Measurements from ENCODE around the gene AP2B1. TPM values are rescaled to one million over a fixed set of nuclear protein-coding genes. Genes with fewer than 3 reads are reported as not detected.
"Not testable (repeated sequence)": the region's sequence is repeated elsewhere in the genome, so short reads cannot be mapped to it uniquely, and the experiment has no call there.

AP2B1 gene
- total and polyA plus RNA-seq, 7 donors = 43.2 to 86.4 (median 53.1) TPM

DNA sequence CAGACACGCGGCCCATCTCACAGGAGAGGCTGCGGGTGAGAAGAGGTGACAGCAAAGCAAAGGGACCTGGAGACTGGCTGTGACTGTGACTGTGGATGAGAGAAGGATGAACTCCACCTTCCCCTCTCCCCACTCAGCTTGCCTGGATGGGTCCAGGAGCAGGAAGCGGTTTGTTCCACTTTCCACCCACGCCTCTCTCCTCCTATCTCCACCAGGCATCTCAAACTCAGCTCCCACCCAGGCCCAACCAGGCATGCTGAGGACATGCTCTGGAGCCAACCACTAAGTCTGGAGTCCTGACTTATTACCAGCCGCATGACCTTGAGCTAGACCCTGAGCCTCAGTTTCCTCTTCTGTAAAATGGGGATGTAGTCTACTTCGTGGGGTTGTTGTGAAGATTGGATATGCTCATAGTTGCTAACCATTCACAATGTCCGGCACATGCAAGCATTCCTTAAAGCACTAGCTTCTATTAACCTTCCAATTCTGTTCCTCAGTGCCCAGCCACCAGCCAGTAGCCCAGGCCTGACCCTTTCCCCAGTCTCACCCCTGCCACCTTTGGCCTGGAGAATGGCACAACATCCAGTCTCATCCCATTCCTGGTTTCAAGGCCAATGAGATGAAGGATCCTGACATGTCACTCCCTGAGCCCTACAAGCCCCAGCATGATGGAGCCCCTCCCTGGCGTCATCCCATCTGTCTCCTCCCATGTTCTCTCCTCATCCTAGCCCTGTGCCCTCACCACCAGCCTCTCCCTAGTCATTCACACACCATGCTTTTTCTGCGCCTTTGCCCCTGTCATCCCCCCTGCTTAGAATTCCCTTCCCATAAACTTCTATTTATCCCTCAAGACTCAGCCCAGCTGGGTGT is 163.6 kb downstream of the AP2B1 start:
- Histone ChIP-seq H3K36me3 (no peaks in the 10 kb centered on the region), H3K27me3 (peaks cover 20 to 57% (median 37%) of the 10 kb centered on the region in 3 donors), H3K4me3 (no peak overlapping the region), H3K27ac (no peak overlapping the region), H3K9me3 (no peaks in the 10 kb centered on the region), H3K4me1 (peaks cover 0 to 20% (median 13%) of the 10 kb centered on the region in 4 donors)
- no peak for TF ChIP-seq POLR2AphosphoS5 (IDR thresholded peaks at IDR 0.05)
- TF ChIP-seq, protein P1, sequence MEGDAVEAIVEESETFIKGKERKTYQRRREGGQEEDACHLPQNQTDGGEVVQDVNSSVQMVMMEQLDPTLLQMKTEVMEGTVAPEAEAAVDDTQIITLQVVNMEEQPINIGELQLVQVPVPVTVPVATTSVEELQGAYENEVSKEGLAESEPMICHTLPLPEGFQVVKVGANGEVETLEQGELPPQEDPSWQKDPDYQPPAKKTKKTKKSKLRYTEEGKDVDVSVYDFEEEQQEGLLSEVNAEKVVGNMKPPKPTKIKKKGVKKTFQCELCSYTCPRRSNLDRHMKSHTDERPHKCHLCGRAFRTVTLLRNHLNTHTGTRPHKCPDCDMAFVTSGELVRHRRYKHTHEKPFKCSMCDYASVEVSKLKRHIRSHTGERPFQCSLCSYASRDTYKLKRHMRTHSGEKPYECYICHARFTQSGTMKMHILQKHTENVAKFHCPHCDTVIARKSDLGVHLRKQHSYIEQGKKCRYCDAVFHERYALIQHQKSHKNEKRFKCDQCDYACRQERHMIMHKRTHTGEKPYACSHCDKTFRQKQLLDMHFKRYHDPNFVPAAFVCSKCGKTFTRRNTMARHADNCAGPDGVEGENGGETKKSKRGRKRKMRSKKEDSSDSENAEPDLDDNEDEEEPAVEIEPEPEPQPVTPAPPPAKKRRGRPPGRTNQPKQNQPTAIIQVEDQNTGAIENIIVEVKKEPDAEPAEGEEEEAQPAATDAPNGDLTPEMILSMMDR (IDR thresholded peaks at IDR 0.05) = no peak
- no peak for TF ChIP-seq POLR2A (IDR thresholded peaks at IDR 0.05)
- TF ChIP-seq EP300 (IDR thresholded peaks at IDR 0.05) = no peak
- intact Hi-C loops (cut with DNase I) = no loop called here
- no peak for DNase-seq
- WGBS, 2 donors = 71 to 76% methylated on average over 10 of the region's 10 CpGs

DNA sequence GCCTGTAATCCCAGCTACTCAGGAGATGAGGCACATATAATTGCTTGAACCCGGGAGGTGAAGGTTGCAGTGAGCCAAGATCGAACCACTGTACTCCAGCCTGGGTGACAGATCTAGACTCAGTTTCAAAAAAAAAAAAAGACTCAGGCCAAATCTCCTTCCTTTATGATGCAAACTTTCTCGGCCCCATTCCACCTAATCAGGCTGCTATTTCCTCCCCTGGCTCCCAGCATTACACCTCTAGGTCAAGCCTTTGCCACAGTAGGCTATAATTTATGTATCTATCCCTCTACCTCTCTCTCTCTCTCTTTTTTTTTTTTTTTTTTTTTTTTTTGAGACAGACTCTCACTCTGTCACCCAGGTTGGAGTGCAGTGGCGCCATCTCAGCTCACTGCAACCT is 164.4 kb downstream of the AP2B1 start:
- DNase-seq; H3K27ac ChIP-seq; H3K36me3 ChIP-seq; intact Hi-C loops (cut with DNase I); H3K9me3 ChIP-seq; H3K4me3 ChIP-seq: not testable (repeated sequence)
- 86 to 91% methylated on average over 4 of the region's 4 CpGs for WGBS, 2 donors
- Histone ChIP-seq H3K4me1 (peaks cover 0 to 20% (median 13%) of the 10 kb centered on the region in 4 donors), H3K27me3 (peaks cover 20 to 57% (median 37%) of the 10 kb centered on the region in 3 donors)

DNA sequence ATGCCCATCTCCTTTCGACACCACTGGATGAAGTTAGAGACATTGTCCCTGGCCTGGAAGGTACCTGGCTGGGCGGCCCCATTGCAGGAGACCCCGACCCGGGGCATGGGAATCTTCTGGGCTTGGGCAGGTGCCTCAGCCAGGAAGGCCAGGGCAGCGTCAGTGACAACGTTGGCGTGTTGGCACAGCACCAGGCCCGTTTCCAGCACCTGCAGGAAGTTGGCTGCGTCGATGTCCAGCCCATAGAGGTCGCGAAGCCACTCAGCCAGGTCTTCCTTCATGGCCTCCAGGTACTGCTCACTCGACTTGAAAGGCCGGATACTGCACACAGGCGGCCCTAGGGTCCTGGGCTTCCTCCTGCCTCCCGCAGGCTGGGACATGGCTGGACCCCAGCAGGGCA is 165.3 kb downstream of the AP2B1 start:
- H3K4me3 ChIP-seq = no peak overlapping the region
- H3K27me3 ChIP-seq = peaks cover 20 to 55% (median 37%) of the 10 kb centered on the region in 3 donors
- peak overlapping the region in 1 of 4 donors; percentile 14 for H3K27ac ChIP-seq
- WGBS, 2 donors = 22 to 44% methylated on average over 16 of the region's 16 CpGs
- H3K4me1 ChIP-seq = peaks cover 0 to 20% (median 13%) of the 10 kb centered on the region in 4 donors
- no peak for DNase-seq
- intact Hi-C loops (cut with DNase I) = no loop called here
- TF ChIP-seq POLR2AphosphoS5 (IDR thresholded peaks at IDR 0.05) (no peak), POLR2A (IDR thresholded peaks at IDR 0.05) (no peak), EP300 (IDR thresholded peaks at IDR 0.05) (no peak)
- TF ChIP-seq, protein P1 (IDR thresholded peaks at IDR 0.05) = no peak
- no peaks in the 10 kb centered on the region for H3K9me3 ChIP-seq
- no peaks in the 10 kb centered on the region for H3K36me3 ChIP-seq

DNA sequence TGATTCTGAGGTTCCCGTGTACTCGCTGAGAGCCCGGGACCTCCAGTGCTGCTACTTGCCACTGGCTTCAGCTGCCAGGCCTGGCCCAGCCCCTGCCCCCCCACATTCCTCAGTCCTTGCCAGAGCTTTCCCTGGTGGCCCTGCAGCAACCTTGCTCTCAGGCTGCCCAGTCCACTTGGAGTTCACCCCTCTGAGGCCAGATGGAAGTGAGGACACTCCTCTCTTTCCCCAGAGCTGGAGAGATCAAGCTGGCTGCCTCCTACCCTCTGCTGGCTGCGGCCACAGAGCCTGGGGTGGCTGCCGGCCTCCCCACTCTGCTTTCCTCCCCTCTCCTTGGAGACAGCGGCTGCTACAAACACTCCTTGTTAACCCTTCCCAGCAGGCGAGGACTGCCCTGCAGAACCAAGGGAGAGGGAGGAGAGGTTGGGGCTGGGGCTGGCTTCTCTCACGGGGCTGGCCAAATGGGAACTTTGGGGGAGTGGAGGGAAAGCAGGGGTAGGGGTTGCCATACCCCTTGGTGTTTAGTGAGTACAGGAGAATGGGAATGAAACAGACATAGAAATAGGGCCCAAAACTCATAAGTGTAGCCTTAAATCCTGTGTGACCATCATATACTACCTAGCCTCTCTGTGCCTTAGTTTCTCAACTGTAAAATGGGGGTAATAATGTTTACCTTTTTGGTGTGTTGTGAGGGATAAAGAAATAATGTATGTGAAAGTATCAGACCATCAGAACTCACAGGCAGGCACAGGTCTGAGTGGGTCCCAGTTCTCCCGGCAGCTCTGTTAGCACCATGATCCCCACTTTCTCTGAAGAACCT is 166.0 kb downstream of the AP2B1 start, which contains the start of gene GAS2L2:
GAS2L2 (minus strand) TSS at position 295 of the 820 bp plus-strand sequence. CDS start 389 bp downstream, outside the sequence.
- intact Hi-C loops (cut with DNase I) = no loop called here
- no peak for TF ChIP-seq EP300 (IDR thresholded peaks at IDR 0.05)
- no peak for TF ChIP-seq POLR2A (IDR thresholded peaks at IDR 0.05)
- TF ChIP-seq, protein P1 (IDR thresholded peaks at IDR 0.05) = no peak
- TF ChIP-seq POLR2AphosphoS5 (IDR thresholded peaks at IDR 0.05) = no peak
- WGBS, 2 donors = 54 to 56% methylated on average over 9 of the region's 9 CpGs
- H3K9me3 ChIP-seq = no peaks in the 10 kb centered on the region
- peak within 1 kb of the TSS in 1 of 4 donors; percentile 14 for H3K27ac ChIP-seq
- peaks cover 20 to 48% (median 31%) of the 10 kb centered on the region in 3 donors for H3K27me3 ChIP-seq
- no peak for DNase-seq
- H3K4me1 ChIP-seq = peaks cover 0 to 20% (median 13%) of the 10 kb centered on the region in 4 donors
- no peaks in the 10 kb centered on the region for H3K36me3 ChIP-seq
- no peak within 1 kb of the TSS for H3K4me3 ChIP-seq

DNA sequence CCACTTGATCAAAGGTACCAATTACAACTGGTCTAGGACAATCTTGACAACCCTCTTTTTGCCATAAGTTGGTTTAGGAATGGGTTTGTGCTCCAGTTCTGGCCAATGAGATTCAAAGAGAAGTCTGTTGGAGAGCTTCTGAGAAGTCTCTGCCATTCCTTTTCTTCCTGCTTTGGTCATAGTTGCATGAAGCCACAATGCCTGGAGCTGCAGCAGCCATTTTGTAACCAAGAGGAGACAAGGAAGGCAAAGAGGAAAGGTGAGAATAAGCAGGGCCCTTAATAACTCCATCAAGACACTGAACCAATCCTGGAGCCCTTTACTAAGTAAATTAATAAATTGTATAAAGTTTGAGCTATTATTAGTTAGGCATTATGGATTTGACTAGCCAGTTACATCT is 170.1 kb downstream of the AP2B1 start:
- no peak for TF ChIP-seq POLR2A (IDR thresholded peaks at IDR 0.05)
- TF ChIP-seq EP300 (IDR thresholded peaks at IDR 0.05) = no peak
- TF ChIP-seq, protein P1 (IDR thresholded peaks at IDR 0.05) = no peak
- TF ChIP-seq POLR2AphosphoS5 (IDR thresholded peaks at IDR 0.05) = no peak
- no peak for DNase-seq
- peaks cover 4 to 12% (median 8%) of the 10 kb centered on the region in 3 donors for H3K27me3 ChIP-seq
- no peaks in the 10 kb centered on the region for H3K36me3 ChIP-seq
- no peak overlapping the region for H3K27ac ChIP-seq
- no peak overlapping the region for H3K4me3 ChIP-seq
- H3K9me3 ChIP-seq = no peaks in the 10 kb centered on the region
- intact Hi-C loops (cut with DNase I) = no loop called here
- peaks cover 0 to 11% (median 4%) of the 10 kb centered on the region in 4 donors for H3K4me1 ChIP-seq

All from sigmoid colon (tissue), 7 donors.